CD8-positive, alpha-beta memory T cell (primary cell): ENCODE data around the gene DLX1. TPM values are rescaled to one million over a fixed set of nuclear protein-coding genes. Genes with fewer than 3 reads are reported as not detected.
A peak's percentile ranks its signal among the peaks of the same experiment; 100 is the strongest.

Experiments
- CTCF ChIA-PET: fragments of 350-600 bp; sonication (Branson Sonifier 250); formaldehyde crosslinking; loops from one replicate; lab custom pipeline; 2021; ENCODE audit warnings: antibody characterized with exemption; lab: Charles Lee
- POLR2A ChIA-PET: fragments of 350-600 bp; sonication (Branson Sonifier 250); formaldehyde crosslinking; loops from one replicate; lab custom pipeline; 2021; ENCODE audit warnings: antibody characterized with exemption; lab: Charles Lee
- DNase-seq, 5 donors: peaks; one replicate each; pipeline versions ENCODE4 v3.0.0 to v3.0.0-alpha.2; 2020 to 2022; ENCODE audit warnings: mixed read lengths in 1 of 5
- H3K27ac ChIP-seq: one replicate; pipeline ENCODE4 v1.7.0; 2013; ENCODE audit warnings: low read depth, mild to moderate bottlenecking, low read length, moderate library complexity
- H3K27me3 ChIP-seq: 2 replicates; pipeline ENCODE4 v1.7.0; 2013; ENCODE audit warnings: low read length, mild to moderate bottlenecking; ENCODE audit not compliant: insufficient read depth, poor library complexity, severe bottlenecking
- H3K36me3 ChIP-seq: 2 replicates; pipeline ENCODE4 v1.7.0; 2013; ENCODE audit warnings: mild to moderate bottlenecking, low read length, moderate library complexity; ENCODE audit not compliant: insufficient read depth
- H3K4me1 ChIP-seq: 2 replicates; pipeline ENCODE4 v1.7.0; 2013; ENCODE audit warnings: mild to moderate bottlenecking, low read length, moderate library complexity; ENCODE audit not compliant: insufficient read depth
- H3K4me3 ChIP-seq: 2 replicates; pipeline ENCODE4 v1.7.0; 2013; ENCODE audit warnings: mild to moderate bottlenecking, low read length
- H3K9me3 ChIP-seq: 2 replicates; pipeline ENCODE4 v1.7.0; 2013; ENCODE audit warnings: mild to moderate bottlenecking, low read length
- H3K27ac Mint-ChIP-seq, 8 donors: one replicate each; pipeline ENCODE4 v1.8.0; 2020 to 2021; ENCODE audit warnings: mixed read lengths in 8 of 8, mild to moderate bottlenecking in 6 of 8, inconsistent platforms in 3 of 8, moderate library complexity in 3 of 8
- H3K27me3 Mint-ChIP-seq, 2 donors: one replicate each; pipeline ENCODE4 v1.8.0; 2020 to 2021; ENCODE audit warnings: mixed read lengths in 2 of 2, mild to moderate bottlenecking in 1 of 2, moderate library complexity in 1 of 2
- H3K36me3 Mint-ChIP-seq, 3 donors: one replicate each; pipeline ENCODE4 v1.8.0; 2020 to 2021; ENCODE audit warnings: mixed read lengths in 3 of 3, inconsistent platforms in 1 of 3, mild to moderate bottlenecking in 1 of 3
- H3K4me1 Mint-ChIP-seq, 3 donors: one replicate each; pipeline ENCODE4 v1.8.0; 2020 to 2021; ENCODE audit warnings: mixed read lengths in 3 of 3, inconsistent platforms in 1 of 3, mild to moderate bottlenecking in 1 of 3
- H3K4me3 Mint-ChIP-seq, 7 donors: one replicate each; pipeline ENCODE4 v1.8.0; 2020 to 2021; ENCODE audit warnings: mixed read lengths in 7 of 7, mild to moderate bottlenecking in 6 of 7, moderate library complexity in 4 of 7, inconsistent platforms in 2 of 7
- H3K9me3 Mint-ChIP-seq, 5 donors: one replicate each; pipeline ENCODE4 v1.8.0; 2020 to 2022; ENCODE audit warnings: mixed read lengths in 5 of 5, mild to moderate bottlenecking in 3 of 5, moderate library complexity in 2 of 5, inconsistent platforms in 1 of 5
- polyA plus RNA-seq: library from polyadenylated mRNA; unstranded; fragments of 300-500 nt; fragmentation: Illumina TruSeq; gene quantifications from one replicate; pipeline ENCODE4 v1.2.3, GENCODE V29; 2021
- total RNA-seq, 2 experiments: library from RNA; stranded (reverse); gene quantifications; one replicate each; pipeline ENCODE4 v1.2.3, GENCODE V29; 2021

DLX1 gene
- total and polyA plus RNA-seq, 3 experiments from 2014 or later, result not detected

DNA sequence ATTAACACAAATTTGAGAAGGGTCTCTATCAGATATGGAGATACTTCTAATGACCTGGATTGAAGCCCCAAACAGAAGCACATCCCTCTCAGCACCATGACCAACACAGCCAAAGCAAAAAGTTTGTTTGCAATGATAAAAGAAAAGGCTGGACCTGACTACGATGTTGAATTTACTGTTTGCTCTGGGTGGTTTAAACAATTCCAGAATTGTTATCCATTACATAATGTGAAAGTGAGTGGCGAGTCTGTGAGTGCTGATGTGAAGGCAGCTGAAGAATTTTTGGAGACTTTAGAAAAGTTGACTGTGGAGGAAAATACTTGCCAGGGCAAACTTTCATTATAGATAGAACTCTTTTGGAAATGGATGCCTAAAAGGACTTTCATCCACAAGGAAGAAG is 34.8 kb downstream of the DLX1 start:
- H3K27ac Mint-ChIP-seq, result no peak overlapping the region
- H3K27me3 ChIP-seq, result no peaks in the 10 kb centered on the region
- no peaks in the 10 kb centered on the region for H3K9me3 ChIP-seq
- H3K4me3 Mint-ChIP-seq, result no peak overlapping the region
- no peaks in the 10 kb centered on the region for H3K36me3 ChIP-seq
- H3K36me3 Mint-ChIP-seq, result peaks cover 0 to 3% (median 0%) of the 10 kb centered on the region in 3 donors
- peaks cover 5 to 17% of the 10 kb centered on the region in 2 donors for H3K27me3 Mint-ChIP-seq
- ChIA-PET CTCF (interaction anchor here (0.9 kb wide), 1 partner anchor 13 kb away, joined by 3 read pairs; no protein-coding TSS in a partner anchor), POLR2A (no interaction called here)
- H3K9me3 Mint-ChIP-seq, result peaks cover 0 to 1% (median 0%) of the 10 kb centered on the region in 5 donors
- no peak overlapping the region for H3K4me3 ChIP-seq
- H3K27ac ChIP-seq, result no peak overlapping the region
- DNase-seq, result no peak
- no peaks in the 10 kb centered on the region for H3K4me1 Mint-ChIP-seq
- H3K4me1 ChIP-seq, result no peaks in the 10 kb centered on the region

GRCh38 chr2:172128484-172128883 is 43.2 kb downstream of the DLX1 start:
- H3K27ac ChIP-seq, result no peak overlapping the region
- no peak for DNase-seq
- H3K36me3 Mint-ChIP-seq, result peaks cover 0 to 5% (median 0%) of the 10 kb centered on the region in 3 donors
- peaks cover 0 to 6% (median 4%) of the 10 kb centered on the region in 5 donors for H3K9me3 Mint-ChIP-seq
- H3K9me3 ChIP-seq, result no peaks in the 10 kb centered on the region
- ChIA-PET POLR2A (no interaction called here), CTCF (interaction anchor here (0.8 kb wide), 1 partner anchor 333 kb away, joined by 3 read pairs; no protein-coding TSS in a partner anchor)
- no peak overlapping the region for H3K27ac Mint-ChIP-seq
- no peak overlapping the region for H3K4me3 Mint-ChIP-seq
- no peaks in the 10 kb centered on the region for H3K27me3 ChIP-seq
- no peak overlapping the region for H3K4me3 ChIP-seq
- H3K4me1 Mint-ChIP-seq, result no peaks in the 10 kb centered on the region
- H3K4me1 ChIP-seq, result no peaks in the 10 kb centered on the region
- H3K27me3 Mint-ChIP-seq, result peaks cover 2 to 20% of the 10 kb centered on the region in 2 donors
- H3K36me3 ChIP-seq, result no peaks in the 10 kb centered on the region

- Mint-ChIP-seq H3K27me3 (peaks cover 2 to 20% of the 10 kb centered on the region in 2 donors), H3K36me3 (peaks cover 0 to 5% (median 0%) of the 10 kb centered on the region in 3 donors), H3K27ac (peak overlapping the region in 1 of 8 donors; percentile 8), H3K9me3 (peaks cover 0 to 5% (median 4%) of the 10 kb centered on the region in 5 donors), H3K4me3 (no peak overlapping the region), H3K4me1 (no peaks in the 10 kb centered on the region)
- POLR2A ChIA-PET, result no interaction called here
- Histone ChIP-seq H3K36me3 (no peaks in the 10 kb centered on the region), H3K9me3 (no peaks in the 10 kb centered on the region), H3K4me3 (no peak overlapping the region), H3K27me3 (no peaks in the 10 kb centered on the region), H3K4me1 (no peaks in the 10 kb centered on the region), H3K27ac (no peak overlapping the region)
- CTCF ChIA-PET, result interaction anchor here (0.7 to 1.2 kb wide), 4 partner anchors 10 to 332 kb away, joined by 3 to 4 read pairs (median 3); no protein-coding TSS in a partner anchor
- DNase-seq, result no peak
Measured at GRCh38 chr2:172129404-172129803, 44.1 kb downstream of the DLX1 start.

DNA sequence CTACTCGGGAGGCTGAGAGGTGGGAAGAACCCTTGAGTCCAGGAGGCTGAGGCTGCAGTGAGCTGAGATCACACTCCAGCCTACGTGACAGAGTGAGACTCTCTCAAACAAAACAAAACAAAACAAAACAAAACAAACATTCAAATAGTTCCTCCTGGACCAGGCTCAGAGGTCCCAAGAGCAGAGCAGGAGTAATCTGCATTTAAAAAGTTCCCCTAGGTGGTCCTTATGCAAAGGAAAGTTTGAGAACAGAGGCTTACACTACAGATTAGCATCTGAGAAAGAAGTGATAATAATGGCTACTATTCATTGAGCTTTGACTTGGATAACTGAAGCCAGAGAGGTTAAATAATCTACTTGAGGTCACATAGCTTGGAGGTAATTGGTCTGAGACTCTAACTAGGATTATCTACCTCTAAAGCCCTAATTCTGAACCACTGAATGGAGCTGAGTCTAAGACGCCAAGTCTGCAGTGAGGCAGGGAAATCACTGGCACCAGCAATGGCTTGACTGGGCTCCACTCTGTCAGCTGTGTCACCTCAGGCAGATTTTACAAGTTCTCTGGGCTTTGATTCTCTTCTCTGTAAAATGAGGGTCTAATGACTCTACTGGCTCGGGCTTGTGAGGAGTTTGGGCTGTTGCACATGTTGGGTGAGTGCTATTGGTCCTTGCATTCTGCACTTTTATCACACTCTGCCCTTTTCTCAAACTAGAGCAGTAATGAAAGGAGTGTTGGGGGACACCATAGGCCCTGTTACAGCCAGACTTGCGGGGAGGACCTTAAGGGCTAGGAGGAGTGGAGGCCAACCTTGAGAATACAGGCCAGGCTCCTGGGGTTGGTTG is 46.6 kb downstream of the DLX1 start:
- H3K4me1 ChIP-seq, result no peaks in the 10 kb centered on the region
- DNase-seq, result no peak
- H3K4me1 Mint-ChIP-seq, result no peaks in the 10 kb centered on the region

GRCh38 chr2:172134270-172134669 is 49.0 kb downstream of the DLX1 start:
- peaks cover 0 to 5% (median 4%) of the 10 kb centered on the region in 5 donors for H3K9me3 Mint-ChIP-seq
- Histone ChIP-seq H3K27me3 (no peaks in the 10 kb centered on the region), H3K4me3 (no peak overlapping the region), H3K27ac (no peak overlapping the region), H3K36me3 (no peaks in the 10 kb centered on the region), H3K4me1 (no peaks in the 10 kb centered on the region), H3K9me3 (no peaks in the 10 kb centered on the region)
- no peak overlapping the region for H3K4me3 Mint-ChIP-seq
- H3K36me3 Mint-ChIP-seq, result peaks cover 0 to 13% (median 2%) of the 10 kb centered on the region in 3 donors
- ChIA-PET POLR2A (no interaction called here), CTCF (no interaction called here)
- no peak overlapping the region for H3K27ac Mint-ChIP-seq
- DNase-seq, result no peak
- H3K27me3 Mint-ChIP-seq, result peaks cover 7 to 48% of the 10 kb centered on the region in 2 donors
- H3K4me1 Mint-ChIP-seq, result no peaks in the 10 kb centered on the region

More for the DNA sequence above, 46.6 kb downstream of the DLX1 start:
- H3K27ac ChIP-seq, result no peak overlapping the region
- H3K27me3 ChIP-seq, result no peaks in the 10 kb centered on the region
- Mint-ChIP-seq H3K4me3 (peak overlapping the region in 1 of 7 donors; percentile 8), H3K36me3 (peaks cover 0 to 7% (median 2%) of the 10 kb centered on the region in 3 donors), H3K27me3 (peaks cover 2 to 35% of the 10 kb centered on the region in 2 donors), H3K27ac (no peak overlapping the region), H3K9me3 (peaks cover 0 to 5% (median 4%) of the 10 kb centered on the region in 5 donors)
- H3K4me3 ChIP-seq, result no peak overlapping the region
- no peaks in the 10 kb centered on the region for H3K9me3 ChIP-seq
- ChIA-PET CTCF (interaction anchor here (1.3 to 1.5 kb wide), 2 partner anchors 11 to 330 kb away, joined by 3 read pairs; no protein-coding TSS in a partner anchor), POLR2A (no interaction called here)
- H3K36me3 ChIP-seq, result no peaks in the 10 kb centered on the region

DNA sequence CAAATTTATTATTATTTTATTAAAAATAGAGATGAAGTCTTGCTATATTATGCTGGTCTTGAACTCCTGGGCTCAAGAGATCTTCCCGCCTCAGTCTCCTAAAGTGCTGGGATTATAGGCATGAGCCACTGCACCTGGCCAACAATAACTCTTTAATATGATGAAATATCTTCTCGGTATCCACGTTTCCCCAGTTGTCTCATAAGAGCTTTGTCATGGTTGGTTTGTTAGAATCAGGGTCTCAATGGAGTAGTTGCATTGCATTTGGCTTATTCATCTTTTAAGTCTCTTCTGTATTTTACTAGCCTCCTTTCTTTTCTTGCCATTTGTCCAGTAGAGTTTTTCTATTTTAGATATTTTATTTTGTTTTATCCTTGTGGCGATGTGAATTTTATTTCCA is 50.1 kb downstream of the DLX1 start:
- Mint-ChIP-seq H3K4me3 (no peak overlapping the region), H3K9me3 (peaks cover 0 to 2% (median 0%) of the 10 kb centered on the region in 5 donors), H3K27ac (no peak overlapping the region), H3K27me3 (peaks cover 4 to 43% of the 10 kb centered on the region in 2 donors), H3K36me3 (peaks cover 0 to 8% (median 2%) of the 10 kb centered on the region in 3 donors), H3K4me1 (no peaks in the 10 kb centered on the region)
- Histone ChIP-seq H3K4me1 (no peaks in the 10 kb centered on the region), H3K4me3 (no peak overlapping the region), H3K27ac (no peak overlapping the region), H3K27me3 (no peaks in the 10 kb centered on the region), H3K36me3 (no peaks in the 10 kb centered on the region), H3K9me3 (no peaks in the 10 kb centered on the region)
- ChIA-PET CTCF (no interaction called here), POLR2A (no interaction called here)
- DNase-seq, result no peak

- CTCF ChIA-PET, result interaction anchor here (1.2 kb wide), 1 partner anchor 10 kb away, joined by 3 read pairs; no protein-coding TSS in a partner anchor
Measured at GRCh38 chr2:172137109-172137508, 51.8 kb downstream of the DLX1 start.

DNA sequence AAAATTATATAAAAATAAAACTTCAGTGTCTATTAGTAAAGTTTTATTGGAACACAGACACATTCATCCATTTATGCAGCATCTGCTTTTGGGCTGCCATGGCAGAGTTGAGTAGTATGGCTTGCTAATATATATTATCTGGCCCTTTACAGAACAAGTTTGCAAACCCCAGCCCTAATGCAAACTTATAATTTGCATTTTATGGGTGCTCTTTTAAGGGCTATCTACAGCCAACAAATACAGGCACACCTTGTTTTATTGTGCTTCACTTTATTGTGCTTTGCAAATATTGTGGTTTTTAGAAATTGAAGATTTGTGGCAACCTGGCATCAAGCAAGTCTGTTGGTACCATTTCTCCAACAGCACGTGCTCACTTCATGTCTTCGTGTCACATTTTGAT is 52.6 kb downstream of the DLX1 start:
- DNase-seq, result no peak
- Mint-ChIP-seq H3K36me3 (peaks cover 0 to 8% (median 2%) of the 10 kb centered on the region in 3 donors), H3K27ac (no peak overlapping the region), H3K9me3 (peaks cover 0 to 2% (median 0%) of the 10 kb centered on the region in 5 donors), H3K4me3 (no peak overlapping the region), H3K27me3 (peaks cover 4 to 33% of the 10 kb centered on the region in 2 donors), H3K4me1 (no peaks in the 10 kb centered on the region)
- Histone ChIP-seq H3K9me3 (no peaks in the 10 kb centered on the region), H3K4me3 (no peak overlapping the region), H3K27ac (no peak overlapping the region), H3K36me3 (no peaks in the 10 kb centered on the region), H3K27me3 (no peaks in the 10 kb centered on the region), H3K4me1 (no peaks in the 10 kb centered on the region)
- ChIA-PET CTCF (no interaction called here), POLR2A (no interaction called here)

More at GRCh38 chr2:172137109-172137508, 51.8 kb downstream of the DLX1 start:
- Histone ChIP-seq H3K27ac (no peak overlapping the region), H3K4me3 (no peak overlapping the region), H3K9me3 (no peaks in the 10 kb centered on the region), H3K36me3 (no peaks in the 10 kb centered on the region), H3K4me1 (no peaks in the 10 kb centered on the region), H3K27me3 (no peaks in the 10 kb centered on the region)
- peaks cover 0 to 8% (median 2%) of the 10 kb centered on the region in 3 donors for H3K36me3 Mint-ChIP-seq
- POLR2A ChIA-PET, result no interaction called here
- H3K27ac Mint-ChIP-seq, result peak overlapping the region in 1 of 8 donors; percentile 4
- no peak overlapping the region for H3K4me3 Mint-ChIP-seq
- no peaks in the 10 kb centered on the region for H3K4me1 Mint-ChIP-seq
- peaks cover 0 to 2% (median 0%) of the 10 kb centered on the region in 5 donors for H3K9me3 Mint-ChIP-seq
- DNase-seq, result no peak
- peaks cover 4 to 42% of the 10 kb centered on the region in 2 donors for H3K27me3 Mint-ChIP-seq
